Measurements from ENCODE around the gene STX1A. TPM values are rescaled to one million over a fixed set of nuclear protein-coding genes. Genes with fewer than 3 reads are reported as not detected.

Gene STX1A
- total and polyA plus RNA-seq, 11 donors = 1.1 to 3.6 (median 1.7) TPM

DNA sequence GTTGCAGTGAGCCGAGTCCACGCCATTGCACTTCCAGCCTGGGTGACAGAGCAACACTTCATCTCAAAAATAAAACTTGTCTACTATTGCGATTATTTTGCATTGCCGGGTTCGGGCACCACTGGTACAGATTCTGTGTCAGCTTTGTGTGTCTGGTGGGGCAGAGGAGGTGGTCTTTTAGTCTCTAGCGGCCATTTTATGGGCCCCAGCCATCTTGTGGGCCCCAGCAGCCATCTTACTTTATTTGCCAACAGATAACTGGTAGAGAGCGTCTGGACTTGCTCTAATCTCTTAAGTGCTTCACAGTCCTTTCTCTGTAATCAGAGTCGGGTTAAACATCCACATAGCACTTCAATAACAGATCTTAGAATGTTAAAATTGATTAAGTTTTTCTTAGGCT is 31.2 kb downstream of the STX1A start:
- DNase-seq (no peak), ATAC-seq (no peak)
- H3K27me3 ChIP-seq = no peaks in the 10 kb centered on the region
- H3K4me1 ChIP-seq = peaks cover 0 to 14% (median 5%) of the 10 kb centered on the region in 12 donors
- H3K36me3 ChIP-seq = peaks cover 0 to 68% (median 61%) of the 10 kb centered on the region in 9 donors
- no peaks in the 10 kb centered on the region for H3K9me3 ChIP-seq
- no peak for TF ChIP-seq POLR2A (IDR thresholded peaks at IDR 0.05)
- TF ChIP-seq, protein P1, sequence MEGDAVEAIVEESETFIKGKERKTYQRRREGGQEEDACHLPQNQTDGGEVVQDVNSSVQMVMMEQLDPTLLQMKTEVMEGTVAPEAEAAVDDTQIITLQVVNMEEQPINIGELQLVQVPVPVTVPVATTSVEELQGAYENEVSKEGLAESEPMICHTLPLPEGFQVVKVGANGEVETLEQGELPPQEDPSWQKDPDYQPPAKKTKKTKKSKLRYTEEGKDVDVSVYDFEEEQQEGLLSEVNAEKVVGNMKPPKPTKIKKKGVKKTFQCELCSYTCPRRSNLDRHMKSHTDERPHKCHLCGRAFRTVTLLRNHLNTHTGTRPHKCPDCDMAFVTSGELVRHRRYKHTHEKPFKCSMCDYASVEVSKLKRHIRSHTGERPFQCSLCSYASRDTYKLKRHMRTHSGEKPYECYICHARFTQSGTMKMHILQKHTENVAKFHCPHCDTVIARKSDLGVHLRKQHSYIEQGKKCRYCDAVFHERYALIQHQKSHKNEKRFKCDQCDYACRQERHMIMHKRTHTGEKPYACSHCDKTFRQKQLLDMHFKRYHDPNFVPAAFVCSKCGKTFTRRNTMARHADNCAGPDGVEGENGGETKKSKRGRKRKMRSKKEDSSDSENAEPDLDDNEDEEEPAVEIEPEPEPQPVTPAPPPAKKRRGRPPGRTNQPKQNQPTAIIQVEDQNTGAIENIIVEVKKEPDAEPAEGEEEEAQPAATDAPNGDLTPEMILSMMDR (IDR thresholded peaks at IDR 0.05) = no peak
- no peak overlapping the region for H3K4me3 ChIP-seq
- 86 to 91% (median 87%) methylated on average over 8 of the region's 8 CpGs for WGBS, 4 donors
- no peak overlapping the region for H3K27ac ChIP-seq
- intact Hi-C loops (cut with DNase I) = no loop called here

DNA sequence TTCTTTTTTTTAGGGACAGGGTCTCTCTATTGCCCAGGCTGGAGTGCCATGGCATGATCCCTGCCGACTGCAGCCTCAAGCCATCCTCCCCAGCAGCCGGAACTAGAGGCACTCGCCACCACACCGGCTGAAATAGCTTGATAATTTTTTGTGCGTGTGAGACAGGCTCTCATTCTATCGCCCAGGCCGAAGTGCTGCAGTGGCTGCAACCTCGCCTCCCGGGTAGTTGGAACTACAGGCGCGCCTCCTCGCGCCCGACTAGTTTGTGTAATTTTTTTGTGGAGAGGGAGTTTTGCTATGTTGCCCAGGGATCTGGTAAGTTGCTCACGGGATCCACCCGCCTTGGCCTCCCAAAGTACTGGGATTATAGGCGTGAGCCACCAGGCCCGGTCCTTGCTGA is 34.2 kb downstream of the STX1A start:
- DNase-seq (no peak), ATAC-seq (no peak)
- WGBS, 4 donors = 94 to 97% (median 96%) methylated on average over 18 of the region's 18 CpGs

DNA sequence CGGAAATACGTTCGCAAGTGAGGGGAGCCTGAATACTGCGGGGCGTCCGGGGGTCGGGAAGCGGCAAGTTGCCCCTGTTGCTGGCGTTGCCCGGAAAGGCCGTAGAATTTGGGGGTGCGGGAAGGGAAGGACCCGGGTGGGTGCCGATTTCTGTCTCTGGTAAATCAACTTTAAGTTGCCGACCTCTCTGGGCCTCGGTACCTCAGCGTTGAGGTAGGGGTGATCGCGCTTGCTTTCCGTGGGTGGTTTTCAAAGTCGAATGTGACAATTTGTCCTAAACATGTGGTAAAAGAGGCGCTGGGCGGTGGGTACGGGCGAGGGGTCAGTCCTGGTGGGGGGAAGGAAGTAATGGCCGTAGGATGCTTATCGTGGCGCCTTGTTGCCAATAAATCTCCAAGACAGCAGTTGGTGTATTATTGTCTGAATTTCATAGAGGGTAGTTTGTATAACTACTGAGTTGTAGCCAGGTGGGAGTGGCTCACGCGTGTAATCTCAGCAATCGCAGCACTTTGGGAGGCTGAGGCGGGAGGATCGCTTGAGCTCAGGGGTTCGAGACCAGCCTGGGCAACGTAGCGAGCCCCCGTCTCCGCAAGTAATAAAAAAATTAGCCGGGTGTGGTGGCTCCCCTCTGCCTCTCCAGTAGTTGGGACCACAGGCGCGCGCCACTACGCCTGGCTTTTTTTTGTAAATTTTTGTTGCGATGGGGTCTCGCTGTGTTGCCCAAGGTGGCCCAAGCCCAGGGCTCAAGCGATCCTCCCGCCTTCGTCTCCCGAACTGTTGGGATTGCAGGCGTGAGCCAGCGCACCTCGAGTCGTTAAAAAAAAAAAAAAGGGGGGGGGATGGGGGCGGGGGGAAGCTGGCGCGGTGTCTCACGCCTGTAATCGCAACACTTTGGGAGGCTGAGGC is 35.4 kb downstream of the STX1A start:
- Histone ChIP-seq H3K27me3 (no peaks in the 10 kb centered on the region), H3K27ac (peak overlapping the region in 11 of 12 donors; percentile 66 to 91 (median 83)), H3K9me3 (no peaks in the 10 kb centered on the region), H3K36me3 (peaks cover 0 to 34% (median 24%) of the 10 kb centered on the region in 9 donors), H3K4me3 (peak overlapping the region; percentile 74 to 100 (median 94)), H3K4me1 (peaks cover 7 to 48% (median 29%) of the 10 kb centered on the region in 12 donors)
- TF ChIP-seq POLR2A (IDR thresholded peaks at IDR 0.05) = no peak
- TF ChIP-seq, protein P1 (IDR thresholded peaks at IDR 0.05) = no peak
- ATAC-seq (no peak), DNase-seq (no peak)
- WGBS, 4 donors = 26 to 35% (median 29%) methylated on average over 58 of the region's 58 CpGs
- intact Hi-C loops (cut with DNase I) = loop anchor here in 2 of 10 donors (5.0 kb wide), 2 partner anchors 33 to 53 kb away; partner anchors contain the start of genes STX1A (in 2 of the 2) and ABHD11 (in 1 of the 2)

More for the DNA sequence above, 34.2 kb downstream of the STX1A start:
- peaks cover 0 to 43% (median 31%) of the 10 kb centered on the region in 9 donors for H3K36me3 ChIP-seq
- intact Hi-C loops (cut with DNase I) = no loop called here
- no peaks in the 10 kb centered on the region for H3K27me3 ChIP-seq
- peaks cover 7 to 40% (median 25%) of the 10 kb centered on the region in 12 donors for H3K4me1 ChIP-seq
- no peak overlapping the region for H3K27ac ChIP-seq
- no peak for TF ChIP-seq POLR2A (IDR thresholded peaks at IDR 0.05)
- TF ChIP-seq, protein P1 (IDR thresholded peaks at IDR 0.05) = no peak
- no peaks in the 10 kb centered on the region for H3K9me3 ChIP-seq
- H3K4me3 ChIP-seq = no peak overlapping the region

Measured in heart left ventricle (tissue), 16 donors.